GM12892 (cell line): ENCODE data around the gene RABL6.

Experiments used
- POLR2A ChIP-seq: IDR thresholded peaks from 2 replicates; pipeline ENCODE4 v1.6.1; 2011; ENCODE audit warnings: low read depth, low read length, control low read depth
- POLR2AphosphoS5 ChIP-seq: IDR thresholded peaks from 2 replicates; pipeline ENCODE4 v1.6.1; 2011; ENCODE audit warnings: low read depth, low read length, control low read depth
- TAF1 ChIP-seq: IDR thresholded peaks from 2 replicates; pipeline ENCODE4 v1.6.1; 2011; ENCODE audit warnings: low read depth, mild to moderate bottlenecking, control low read depth, low read length, borderline replicate concordance

DNA sequence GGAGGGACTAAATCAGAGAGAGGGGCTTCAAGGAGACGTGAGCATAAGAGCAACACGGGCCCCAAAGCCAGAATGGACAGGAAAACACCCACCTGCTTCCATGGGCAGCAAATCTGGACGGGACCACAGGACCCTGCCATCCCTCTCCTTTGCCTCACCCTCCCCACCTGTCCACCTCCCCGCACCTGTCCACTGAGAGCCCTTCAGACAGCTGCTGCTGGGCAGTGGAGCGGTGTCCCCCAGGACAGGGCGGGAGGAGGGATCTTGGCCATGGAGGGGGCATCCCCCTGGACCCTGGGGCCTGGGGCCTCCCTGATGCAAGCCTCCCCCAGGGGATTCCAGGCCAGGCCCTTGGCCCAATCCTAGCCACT is 9.1 kb upstream of the RABL6 start:
- TF ChIP-seq POLR2A = no peak
- TF ChIP-seq TAF1 = no peak
- no peak for TF ChIP-seq POLR2AphosphoS5
